Adrenal gland (tissue), 12 donors: ENCODE results near the gene SCAP. TPM values are rescaled to one million over a fixed set of nuclear protein-coding genes. Genes with fewer than 3 reads are reported as not detected.

Experiments
- DNase-seq, 7 donors: peaks; one replicate each; pipeline ENCODE4 v3.0.0-alpha.2; 2019 to 2020
- H3K27ac ChIP-seq, 5 donors: fragments of 200-600 bp; sonication (generic) in 4 of 5; 1 replicate in 3 of 5; 2 replicates in 2 of 5; pipeline versions ENCODE4 v1.5.1 to v1.8.0; 2016 to 2020; ENCODE audit warnings: mild to moderate bottlenecking in 1 of 5
- H3K27me3 ChIP-seq: fragments of 200-600 bp; 2 replicates; pipeline ENCODE4 v1.8.0; 2021
- H3K36me3 ChIP-seq, 2 donors: fragments of 200-600 bp; replicated peaks in 1 of 2; 1 replicate in 1 of 2; 2 replicates in 1 of 2; pipeline versions ENCODE4 v1.5.1 to v1.8.0; 2018 to 2022
- H3K4me1 ChIP-seq, 2 donors: fragments of 200-600 bp; replicated peaks in 1 of 2; 1 replicate in 1 of 2; 2 replicates in 1 of 2; pipeline versions ENCODE4 v1.5.1 to v1.8.0; 2018 to 2021
- H3K4me3 ChIP-seq, 4 donors: fragments of 200-600 bp; sonication (generic) in 3 of 4; one replicate each; pipeline ENCODE4 v1.5.1; 2016 to 2018
- H3K9me3 ChIP-seq, 3 donors: fragments of 200-600 bp; sonication (generic) in 1 of 3; replicated peaks in 1 of 3; 1 replicate in 2 of 3; 2 replicates in 1 of 3; pipeline versions ENCODE4 v1.5.1 to v1.8.0; 2016 to 2021
- CTCF ChIP-seq, 6 experiments: fragments of 450-650 bp in 4 of 6; fragments of 200-600 bp in 2 of 6; sonication (generic) in 1 of 6; IDR thresholded peaks; 1 replicate in 5 of 6; 2 replicates in 1 of 6; pipeline versions ENCODE4 v1.5.1 to v1.8.0; 2016 to 2021; ENCODE audit warnings: antibody characterized with exemption in 6 of 6, mild to moderate bottlenecking in 2 of 6, moderate library complexity in 1 of 6
- POLR2A ChIP-seq, 2 donors: fragments of 450-650 bp; IDR thresholded peaks; one replicate each; pipeline ENCODE4 v1.6.1; 2017; ENCODE audit warnings: antibody characterized with exemption in 2 of 2, mild to moderate bottlenecking in 2 of 2, moderate library complexity in 1 of 2
- WGBS, 4 donors: extraction: QIAGEN DNeasy Blood & Tissue Kit in 2 of 4; methylation state at CpG; one replicate each; pipeline versions ENCODE4 v1.1.5 to v1.1.7; 2013 to 2017; 5-methylcytosine and 5-hydroxymethylcytosine counted together
- intact Hi-C, 2 donors: fragments of 100-400 bp; cut with DNase I; formaldehyde crosslinking; loops; one replicate each; pipeline versions ENCODE4 v1.14.1 to v1.15.0; 2022 to 2023
- polyA plus RNA-seq, 3 donors: library from polyadenylated mRNA; stranded (reverse); fragments of 200-250 nt in 2 of 3; fragments of 350-450 nt in 1 of 3; fragmentation: Illumina TruSeq in 1 of 3; extraction: RNeasy Lipid Tissue Mini Kit (QIAGEN cat#74804) in 1 of 3; gene quantifications; one replicate each; pipeline ENCODE4 v1.2.3, GENCODE V29; 2013 to 2014
- total RNA-seq, 9 donors: library from RNA; depleted of rRNA in 4 of 9; stranded (reverse); fragments of >200 nt in 4 of 9; fragments of 120-200 nt in 1 of 9; fragmentation: NEBNext Ultra II Directional in 1 of 9; extraction: Animal tissue kit (Norgen Biotek cat#: 25700) in 1 of 9; gene quantifications; one replicate each; pipeline versions ENCODE4 v1.1.0 to v1.2.4, GENCODE V29; 2013 to 2023
- donor health status: healthy with polysubstance abuse.
- donor health status: Bipolar disorder and iron deficiency.
- donor health status: DM: yes; HTN: yes; CAD: no.
- donor health status: DM: no; HTN: no; CAD: no.
- donor health status: DM: no; HTN: no; CAD: no.
- donor health status: DM: yes; HTN: yes; CAD: no.

The SCAP gene
- total and polyA plus RNA-seq, 12 donors: 126 to 954 (median 176) TPM

GRCh38 chr3:47430606-47431005, 45.1 kb downstream of the SCAP start:
- peak in 3 of 7 donors; percentile 3 to 24 (median 10) for DNase-seq
- H3K9me3 ChIP-seq: no peaks in the 10 kb centered on the region
- peak overlapping the region in 3 of 5 donors; percentile 54 to 74 (median 73) for H3K27ac ChIP-seq
- intact Hi-C loops: no loop called here
- peaks cover 0 to 40% of the 10 kb centered on the region in 2 donors for H3K36me3 ChIP-seq
- 85 to 91% (median 89%) methylated on average over 6 to 7 of the region's 7 CpGs for WGBS, 4 donors
- no peak for TF ChIP-seq CTCF (IDR thresholded peaks at IDR 0.05)
- peaks cover 19 to 34% of the 10 kb centered on the region in 2 donors for H3K4me1 ChIP-seq
- H3K4me3 ChIP-seq: no peak overlapping the region
- H3K27me3 ChIP-seq: no peaks in the 10 kb centered on the region

- Histone ChIP-seq H3K4me1 (peaks cover 19 to 33% of the 10 kb centered on the region in 2 donors), H3K27ac (peak overlapping the region; percentile 2 to 74 (median 54)), H3K9me3 (no peaks in the 10 kb centered on the region), H3K27me3 (no peaks in the 10 kb centered on the region), H3K4me3 (no peak overlapping the region), H3K36me3 (peaks cover 0 to 46% of the 10 kb centered on the region in 2 donors)
- TF ChIP-seq POLR2A (IDR thresholded peaks at IDR 0.05): no peak
- no peak for TF ChIP-seq CTCF (IDR thresholded peaks at IDR 0.05)
- intact Hi-C loops: loop anchor here in 1 of 2 donors (10.0 kb wide), 1 partner anchor 85 kb away; the partner anchor contains the start of gene ELP6
- peak in 3 of 7 donors; percentile 8 to 16 (median 12) for DNase-seq
- 74 to 77% (median 76%) methylated on average over 9 of the region's 9 CpGs for whole genome bisulfite sequencing, 4 donors
Observed at GRCh38 chr3:47429476-47430270, 46.1 kb downstream of the SCAP start.

GRCh38 chr3:47428662-47429061, 47.1 kb downstream of the SCAP start:
- no peak overlapping the region for H3K4me3 ChIP-seq
- H3K27ac ChIP-seq: peak overlapping the region in 4 of 5 donors; percentile 2 to 74 (median 52)
- no peak for TF ChIP-seq CTCF (IDR thresholded peaks at IDR 0.05)
- no peak for TF ChIP-seq POLR2A (IDR thresholded peaks at IDR 0.05)
- H3K36me3 ChIP-seq: peaks cover 0 to 44% of the 10 kb centered on the region in 2 donors
- peaks cover 19 to 33% of the 10 kb centered on the region in 2 donors for H3K4me1 ChIP-seq
- H3K27me3 ChIP-seq: no peaks in the 10 kb centered on the region
- intact Hi-C loops: loop anchor here in 1 of 2 donors (10.0 kb wide), 1 partner anchor 86 kb away; the partner anchor contains the start of gene ELP6
- 53 to 61% (median 54%) methylated on average over 6 of the region's 6 CpGs for WGBS, 4 donors
- H3K9me3 ChIP-seq: no peaks in the 10 kb centered on the region
- DNase-seq: peak in 5 of 7 donors; percentile 22 to 59 (median 46)

GRCh38 chr3:47427866-47428265, 47.9 kb downstream of the SCAP start:
- Histone ChIP-seq H3K4me3 (no peak overlapping the region), H3K9me3 (no peaks in the 10 kb centered on the region), H3K36me3 (peaks cover 0 to 42% of the 10 kb centered on the region in 2 donors), H3K27me3 (no peaks in the 10 kb centered on the region), H3K4me1 (peaks cover 19 to 33% of the 10 kb centered on the region in 2 donors), H3K27ac (peak overlapping the region in 3 of 5 donors; percentile 30 to 73 (median 73))
- peak in 4 of 7 donors; percentile 2 to 18 (median 12) for DNase-seq
- WGBS, 4 donors: 82 to 95% (median 88%) methylated on average over 3 to 6 of the region's 6 CpGs
- no peak for TF ChIP-seq CTCF (IDR thresholded peaks at IDR 0.05)
- TF ChIP-seq POLR2A (IDR thresholded peaks at IDR 0.05): no peak
- intact Hi-C loops: loop anchor here in 1 of 2 donors (10.0 kb wide), 1 partner anchor 87 kb away; the partner anchor contains the start of gene ELP6
